HL-60/S4 treated with phorbol 12-myristate 13-acetate at 8.2 ng/mL for 4 days and 3 days (cell line): Measurements from ENCODE around the gene ADCYAP1R1.

ENCODE experiments used
- in situ Hi-C: fragments of 300-500 bp; cut with MboI; formaldehyde crosslinking; loops from 2 replicates; pipeline ENCODE4 v1.15.0; 2022; ENCODE audit warnings: low sequenced_read_pairs

The ADCYAP1R1 gene

GRCh38 chr7:31104361-31105255, 52.5 kb downstream of the ADCYAP1R1 start:
- in situ Hi-C loops = no loop called here

DNA sequence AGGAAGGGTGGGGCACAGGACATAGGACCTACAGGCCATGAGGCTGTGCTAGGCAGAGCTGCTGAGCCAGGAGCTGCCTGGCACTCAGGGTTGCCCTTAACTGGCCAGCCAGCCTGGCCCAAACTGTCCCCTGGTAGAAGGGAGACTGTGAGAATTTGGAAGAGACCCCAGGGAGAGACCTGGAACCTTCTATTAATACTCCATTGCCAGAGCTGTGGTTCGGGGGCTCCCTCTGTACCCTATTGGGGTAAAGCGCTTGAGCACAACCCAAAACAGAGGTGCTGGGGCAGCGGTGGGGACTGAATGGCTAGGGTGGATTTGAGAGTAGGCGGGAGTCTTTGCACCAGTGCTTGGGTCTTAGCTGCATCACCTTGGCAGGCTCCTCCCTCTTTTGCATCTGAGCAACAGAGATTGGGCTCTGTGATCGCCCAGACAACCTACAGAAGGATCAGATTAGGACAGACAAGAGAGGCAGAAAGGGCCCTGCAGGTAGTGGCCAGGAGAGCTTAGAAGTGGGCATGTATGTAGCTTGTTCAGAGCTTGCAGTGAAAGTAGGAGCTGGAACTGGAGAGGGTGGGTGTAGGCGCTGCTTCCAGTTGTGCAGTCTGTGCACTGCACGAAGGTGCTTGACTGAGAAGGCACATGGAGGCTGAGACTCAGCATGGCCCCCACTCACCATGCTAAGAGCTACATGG, 53.3 kb downstream of the ADCYAP1R1 start:
- in situ Hi-C loops = no loop called here

DNA sequence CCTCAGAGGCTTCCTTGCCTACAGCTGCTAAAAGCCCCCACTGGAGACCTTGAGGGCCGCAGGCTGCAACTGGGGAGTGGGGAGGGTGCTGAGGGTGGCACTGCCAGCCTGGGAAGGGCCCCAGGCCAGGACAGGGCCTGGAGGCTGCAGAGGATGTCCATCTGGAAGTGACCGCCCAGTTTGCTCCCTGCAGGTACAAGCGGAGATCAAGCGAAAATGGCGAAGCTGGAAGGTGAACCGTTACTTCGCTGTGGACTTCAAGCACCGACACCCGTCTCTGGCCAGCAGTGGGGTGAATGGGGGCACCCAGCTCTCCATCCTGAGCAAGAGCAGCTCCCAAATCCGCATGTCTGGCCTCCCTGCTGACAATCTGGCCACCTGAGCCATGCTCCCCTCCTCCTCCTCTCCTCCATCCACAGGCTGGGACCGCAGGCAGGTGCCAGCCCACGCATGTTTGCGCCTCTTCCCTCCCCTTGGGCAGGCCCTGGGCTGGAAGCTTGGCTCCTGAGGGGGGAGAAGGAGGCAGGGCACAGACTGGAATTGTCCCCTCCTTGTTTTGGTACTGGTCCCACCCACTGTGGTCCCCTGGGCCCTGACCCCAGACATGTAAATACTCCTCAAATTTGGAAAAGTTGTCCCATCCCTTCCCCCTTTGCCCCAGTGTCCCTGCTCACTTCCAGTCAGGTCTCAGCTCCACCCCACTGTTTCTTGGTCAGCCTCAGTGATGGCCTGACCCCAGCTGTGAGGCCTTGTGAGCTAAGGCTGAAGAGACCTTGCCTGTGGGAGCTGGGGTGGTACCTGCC, 54.4 kb downstream of the ADCYAP1R1 start:
- in situ Hi-C loops = no loop called here

DNA sequence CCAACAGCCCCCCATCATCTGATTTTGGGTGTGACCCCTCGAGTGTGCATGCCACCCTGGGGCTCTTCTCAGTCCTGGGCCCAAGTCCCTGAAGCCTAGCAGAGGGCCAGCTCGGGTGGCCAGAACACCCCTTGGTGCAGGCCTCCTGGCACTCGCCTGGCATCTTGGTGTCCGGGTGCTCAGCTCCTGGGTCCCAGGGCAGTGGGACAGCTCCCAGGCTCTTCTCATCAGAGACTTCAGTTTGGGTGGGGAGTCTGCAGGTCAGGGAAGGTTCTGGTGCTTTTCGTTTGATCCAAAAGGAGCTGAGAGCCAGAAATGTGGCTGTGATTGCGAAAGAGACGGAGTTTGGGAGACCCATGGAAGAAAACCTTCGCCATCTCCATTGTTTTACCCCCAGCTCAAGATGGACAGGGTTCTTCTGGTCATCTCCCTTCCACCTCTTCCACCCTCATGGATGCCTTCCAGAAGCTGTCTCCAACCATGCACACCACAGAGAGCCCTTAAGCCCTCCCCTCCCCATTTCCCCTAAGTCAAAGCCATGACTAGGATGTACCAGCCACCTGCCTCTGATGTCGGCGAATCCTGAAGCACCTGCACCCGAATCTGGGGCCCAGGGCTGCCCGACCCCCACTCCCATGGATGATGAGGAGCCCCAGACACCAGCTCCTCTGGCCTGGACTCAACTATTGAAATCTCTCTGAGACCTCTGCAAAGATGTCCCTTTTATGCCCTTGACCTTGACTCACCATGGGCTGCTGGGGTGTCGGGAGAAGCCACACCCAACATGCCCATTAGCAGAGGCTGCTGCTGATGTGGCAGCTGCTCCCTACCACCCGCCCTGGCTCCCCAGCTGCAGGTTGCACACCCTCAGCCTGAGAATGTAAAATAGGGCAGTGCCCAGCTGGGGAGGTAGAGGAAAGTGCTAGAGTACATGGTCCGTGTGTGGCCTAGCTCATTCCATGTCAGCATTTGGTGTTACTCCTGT, 55.3 kb downstream of the ADCYAP1R1 start:
- in situ Hi-C loops = no loop called here

DNA sequence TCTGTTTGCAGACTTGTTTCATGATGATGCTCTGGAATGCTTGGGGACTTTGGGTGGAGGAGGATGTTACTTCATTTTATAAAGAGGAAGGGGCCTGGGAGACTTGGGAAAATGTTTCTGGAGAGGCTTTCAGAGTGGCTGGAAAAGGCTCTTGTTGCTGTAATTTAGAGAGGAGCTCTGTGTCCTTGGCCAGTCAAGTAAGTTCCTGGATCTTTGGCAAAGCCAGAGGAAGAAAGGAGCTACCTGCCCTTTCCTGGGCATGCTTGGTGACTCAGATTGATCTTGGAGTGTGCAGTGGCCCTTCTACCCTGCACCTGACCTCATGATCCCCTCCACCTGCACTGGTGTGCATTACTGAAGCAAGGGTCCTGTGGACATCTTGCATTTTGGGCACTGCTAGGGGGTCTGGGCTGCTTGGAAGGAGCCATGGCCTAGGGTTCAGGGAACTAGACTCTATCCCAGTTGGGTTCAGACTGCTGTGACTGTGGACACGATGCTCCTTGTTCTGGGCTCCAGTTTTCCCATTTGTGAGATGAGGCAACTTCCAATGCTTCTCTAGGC, 56.1 kb downstream of the ADCYAP1R1 start:
- in situ Hi-C loops = no loop called here

DNA sequence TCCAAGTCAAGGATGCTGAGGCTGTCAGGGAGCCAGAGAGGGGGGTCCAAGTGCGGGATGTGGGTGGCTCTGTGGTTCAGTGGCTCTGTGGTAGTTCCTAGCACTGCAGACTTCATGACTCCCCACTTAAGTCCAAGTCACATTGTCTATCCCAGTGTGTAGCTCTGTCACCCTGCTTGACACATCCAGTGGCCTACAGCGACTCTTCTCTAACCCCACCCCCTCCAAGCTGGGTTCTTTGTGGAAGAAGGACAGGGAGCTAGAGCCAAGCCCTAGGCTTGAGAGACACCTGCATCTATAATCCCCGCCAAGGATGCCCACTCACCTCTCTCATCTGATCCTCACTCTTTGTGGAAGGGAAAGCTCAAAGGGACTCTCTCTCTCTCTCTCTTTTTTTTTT, 57.6 kb downstream of the ADCYAP1R1 start:
- in situ Hi-C loops = no loop called here

GRCh38 chr7:31110331-31111108, 58.4 kb downstream of the ADCYAP1R1 start:
- in situ Hi-C loops = no loop called here

GRCh38 chr7:31111109-31111451, 59.0 kb downstream of the ADCYAP1R1 start:
- in situ Hi-C loops = no loop called here

DNA sequence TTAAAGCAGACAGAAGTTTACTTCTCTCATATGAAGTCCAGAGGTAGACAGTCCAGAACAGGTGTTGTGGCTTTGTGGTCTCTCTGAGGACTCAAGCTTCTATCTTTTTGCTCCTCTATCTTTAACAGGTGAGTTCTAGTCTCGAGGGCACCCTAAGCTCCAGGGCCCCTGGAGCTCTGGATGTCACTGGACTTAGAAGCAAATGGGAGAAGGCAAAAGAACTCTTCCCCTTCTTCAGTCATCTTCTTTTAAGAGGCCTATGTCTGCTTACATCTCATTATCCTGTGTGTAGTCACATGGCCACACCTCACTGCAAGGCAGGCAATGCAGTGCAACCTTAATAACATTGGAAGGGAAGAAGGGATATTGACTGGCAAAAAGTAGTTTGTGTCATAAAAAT, 61.6 kb downstream of the ADCYAP1R1 start:
- in situ Hi-C loops = no loop called here

GRCh38 chr7:31114593-31115343, 62.7 kb downstream of the ADCYAP1R1 start:
- in situ Hi-C loops = no loop called here

DNA sequence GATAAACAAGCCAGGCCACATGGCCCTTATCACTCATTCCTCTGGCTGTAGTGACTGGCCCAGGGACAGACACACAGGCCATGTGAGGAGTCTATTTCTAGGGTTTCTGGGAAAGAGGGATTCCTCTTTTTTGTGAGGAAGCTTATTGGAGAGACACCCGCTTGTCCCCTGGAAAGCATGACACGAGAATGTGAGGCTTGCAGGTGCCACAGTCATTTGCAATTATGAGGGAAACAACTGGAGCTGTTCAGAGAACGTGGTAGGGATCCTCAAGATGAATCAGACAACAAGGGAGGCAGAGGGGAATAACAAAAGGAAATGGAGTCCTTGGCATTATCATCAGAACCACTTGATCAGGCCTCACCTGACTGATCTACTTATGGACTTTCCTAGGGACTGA, 64.5 kb downstream of the ADCYAP1R1 start:
- in situ Hi-C loops = no loop called here

DNA sequence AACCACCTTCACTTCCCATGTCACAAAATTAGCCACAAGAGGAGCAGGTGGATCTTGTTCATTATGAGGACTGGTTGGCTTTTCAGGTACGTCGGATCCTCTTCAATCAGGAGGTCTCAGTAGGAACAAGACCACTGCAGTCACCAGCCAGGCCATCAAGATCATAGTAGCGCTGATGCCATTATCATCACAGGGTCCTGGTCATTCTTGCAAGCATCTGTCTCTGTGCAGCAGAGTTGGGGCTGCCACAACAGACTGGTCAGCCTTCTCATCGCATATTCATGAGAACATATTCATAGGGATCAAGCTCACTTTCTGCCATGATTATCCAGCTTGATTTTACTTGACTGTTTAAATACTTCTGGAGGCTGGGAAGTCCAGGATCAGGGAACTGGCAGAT, 67.1 kb downstream of the ADCYAP1R1 start:
- in situ Hi-C loops = no loop called here

GRCh38 chr7:31120800-31121513, 68.8 kb downstream of the ADCYAP1R1 start:
- in situ Hi-C loops = loop anchor here (10.0 kb wide), 2 partner anchors 136 to 316 kb away; no protein-coding TSS in a partner anchor

GRCh38 chr7:31121601-31122000, 69.5 kb downstream of the ADCYAP1R1 start:
- in situ Hi-C loops = loop anchor here (10.0 kb wide), 2 partner anchors 137 to 317 kb away; no protein-coding TSS in a partner anchor

DNA sequence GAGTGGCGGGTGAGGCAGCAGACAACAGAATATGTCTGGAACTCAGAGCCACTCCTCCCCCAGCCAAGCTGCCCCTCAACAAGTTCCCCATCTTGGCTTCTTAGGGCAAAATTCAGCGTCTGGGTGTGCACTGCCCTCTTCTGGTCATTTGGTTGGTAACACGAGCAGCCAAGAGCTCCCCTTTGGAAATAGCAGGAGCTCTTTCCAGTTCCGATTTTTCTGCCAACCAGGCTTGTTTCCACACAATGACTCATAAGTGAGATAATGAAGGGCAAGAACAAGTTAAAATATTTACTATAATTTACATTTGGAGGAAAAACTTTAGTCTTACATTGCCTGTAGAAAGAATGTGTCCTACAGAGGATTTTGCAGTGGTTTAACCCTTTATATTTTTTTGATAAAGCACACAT, 70.5 kb downstream of the ADCYAP1R1 start:
- in situ Hi-C loops = loop anchor here (10.0 kb wide), 2 partner anchors 138 to 318 kb away; no protein-coding TSS in a partner anchor

DNA sequence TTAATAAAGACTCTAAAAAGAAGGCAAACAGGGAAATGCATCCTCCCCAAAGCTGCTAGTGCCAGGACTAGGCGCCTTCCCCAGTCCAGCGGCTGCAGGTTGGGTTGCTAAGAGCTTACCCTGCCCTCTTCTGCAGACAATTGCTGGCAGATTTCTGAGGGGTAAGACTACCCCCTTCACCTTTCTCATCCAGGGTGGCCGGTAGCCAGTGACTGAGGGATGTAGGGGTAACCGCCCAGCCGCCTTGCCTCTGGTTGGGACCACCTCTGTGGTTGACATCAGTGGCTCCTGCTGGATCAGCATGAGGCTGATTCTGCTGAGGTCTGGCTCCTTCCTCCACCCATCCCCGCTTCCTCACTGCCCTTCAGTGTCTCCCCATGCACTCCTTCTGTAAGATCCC, 71.2 kb downstream of the ADCYAP1R1 start:
- in situ Hi-C loops = loop anchor here (10.0 kb wide), 2 partner anchors 139 to 319 kb away; no protein-coding TSS in a partner anchor

GRCh38 chr7:31123726-31124125, 71.6 kb downstream of the ADCYAP1R1 start:
- in situ Hi-C loops = loop anchor here (10.0 kb wide), 2 partner anchors 139 to 319 kb away; no protein-coding TSS in a partner anchor
